ENCODE results near the gene MIDN.

MIDN gene

GRCh38 chr19:1266916-1267476 lies 18.6 kb downstream of the MIDN start (continued):
- TF ChIP-seq ZNF350 (tag by site-specific recombination; IDR thresholded peaks at IDR 0.05) (no peak), ZFP37 (tag by site-specific recombination; IDR thresholded peaks at IDR 0.05) (no peak), AEBP2 (tag by site-specific recombination; IDR thresholded peaks at IDR 0.05; ENCODE audit: borderline replicate concordance) (no peak), KLF10 (tag by site-specific recombination; IDR thresholded peaks at IDR 0.05) (peak; percentile 58; the same call in 1 of the 2 replicates), HOXC10 (CRISPR knock-in tag; IDR thresholded peaks at IDR 0.05) (no peak), ZNF629 (tag by site-specific recombination; IDR thresholded peaks at IDR 0.05) (no peak), ZNF785 (tag by site-specific recombination; IDR thresholded peaks at IDR 0.05) (0 out of 2 replicates have a peak, but pooled peaks have one; percentile 48), BCL11B (tag by site-specific recombination; IDR thresholded peaks at IDR 0.05; ENCODE audit: low read depth) (peak; percentile 78; the same call in 1 of the 2 replicates)

- CTCF ChIA-PET: interaction anchor here (0.6 to 11.3 kb wide), 9 partner anchors 10 to 152 kb away, joined by 3 to 299 read pairs (median 6); partner anchors contain the start of gene ATP5F1D
- Histone ChIP-seq H3K36me3 (ENCODE audit: control insufficient read depth in 2 of 2, insufficient read depth in 1 of 2, low read length in 2 of 2) (peaks cover 4 to 29% of the 10 kb centered on the region in 2 experiments; a peak in 2 of 3 replicates), H3K4me3 (ENCODE audit: low read depth, low read length) (no peak overlapping the region), H3K4me1 (ENCODE audit: control insufficient read depth, insufficient read depth, low read length) (peaks cover 20% of the 10 kb centered on the region), H3K27ac (ENCODE audit: extremely low read depth, low read depth, low read length) (no peak overlapping the region), H3K9me3 (ENCODE audit: control insufficient read depth, insufficient read depth, low read depth, low read length) (no peaks in the 10 kb centered on the region)
- POLR2A ChIA-PET: interaction anchor here (3.2 to 7.7 kb wide), 2 partner anchors 11 to 23 kb away, joined by 128 to 407 read pairs; no protein-coding TSS in a partner anchor
- TF ChIP-seq ZNF140 (tag by site-specific recombination; IDR thresholded peaks at IDR 0.05): no peak
- no peak for TF ChIP-seq ZSCAN4 (tag by site-specific recombination; IDR thresholded peaks at IDR 0.05)
- TF ChIP-seq ZNF555 (tag by site-specific recombination; conservative IDR thresholded peaks at IDR 0.05): no peak
- TF ChIP-seq ZNF148 (tag by site-specific recombination; IDR thresholded peaks at IDR 0.05; ENCODE audit: borderline replicate concordance): no peak
- no peak for TF ChIP-seq ZNF391 (tag by site-specific recombination; IDR thresholded peaks at IDR 0.05; ENCODE audit: borderline replicate concordance, low read depth)
- TF ChIP-seq ZNF449 (tag by site-specific recombination; IDR thresholded peaks at IDR 0.05): no peak
- no peak for TF ChIP-seq PRDM6 (tag by site-specific recombination; IDR thresholded peaks at IDR 0.05)
- TF ChIP-seq TCF7L2 (IDR thresholded peaks at IDR 0.05; ENCODE audit: borderline replicate concordance, low read depth, low read length): no peak
- TF ChIP-seq ZNF223 (tag by site-specific recombination; IDR thresholded peaks at IDR 0.05): no peak
- no peak for TF ChIP-seq ZNF664 (tag by site-specific recombination; IDR thresholded peaks at IDR 0.05)
- TF ChIP-seq ZNF266 (tag by site-specific recombination; IDR thresholded peaks at IDR 0.05; ENCODE audit: low read depth): no peak
- no peak for TF ChIP-seq ZFP3 (tag by site-specific recombination; IDR thresholded peaks at IDR 0.05; ENCODE audit: low read depth)
- no peak for TF ChIP-seq ZNF362 (tag by site-specific recombination; IDR thresholded peaks at IDR 0.05)
- TF ChIP-seq ZNF19 (tag by site-specific recombination; IDR thresholded peaks at IDR 0.05; ENCODE audit: low read depth): no peak
- peak; percentile 27 for TF ChIP-seq ZFHX2 (tag by site-specific recombination; conservative IDR thresholded peaks at IDR 0.05)
- TF ChIP-seq ZSCAN16 (tag by site-specific recombination; IDR thresholded peaks at IDR 0.05): peak; percentile 92
Observed at GRCh38 chr19:1267477-1268225, 19.3 kb downstream of the MIDN start.
